ENCODE results near the gene OR2A1.
"Not testable (repeated sequence)": the region's sequence is repeated elsewhere in the genome, so short reads cannot be mapped to it uniquely, and the experiment has no call there.

OR2A1 gene

GRCh38 chr7:144325868-144326267, 13.6 kb downstream of the OR2A1 start:
- not testable (repeated sequence) for DNase-seq

- DNase-seq: not testable (repeated sequence)
Measured at GRCh38 chr7:144330044-144330443, 17.8 kb downstream of the OR2A1 start.

DNA sequence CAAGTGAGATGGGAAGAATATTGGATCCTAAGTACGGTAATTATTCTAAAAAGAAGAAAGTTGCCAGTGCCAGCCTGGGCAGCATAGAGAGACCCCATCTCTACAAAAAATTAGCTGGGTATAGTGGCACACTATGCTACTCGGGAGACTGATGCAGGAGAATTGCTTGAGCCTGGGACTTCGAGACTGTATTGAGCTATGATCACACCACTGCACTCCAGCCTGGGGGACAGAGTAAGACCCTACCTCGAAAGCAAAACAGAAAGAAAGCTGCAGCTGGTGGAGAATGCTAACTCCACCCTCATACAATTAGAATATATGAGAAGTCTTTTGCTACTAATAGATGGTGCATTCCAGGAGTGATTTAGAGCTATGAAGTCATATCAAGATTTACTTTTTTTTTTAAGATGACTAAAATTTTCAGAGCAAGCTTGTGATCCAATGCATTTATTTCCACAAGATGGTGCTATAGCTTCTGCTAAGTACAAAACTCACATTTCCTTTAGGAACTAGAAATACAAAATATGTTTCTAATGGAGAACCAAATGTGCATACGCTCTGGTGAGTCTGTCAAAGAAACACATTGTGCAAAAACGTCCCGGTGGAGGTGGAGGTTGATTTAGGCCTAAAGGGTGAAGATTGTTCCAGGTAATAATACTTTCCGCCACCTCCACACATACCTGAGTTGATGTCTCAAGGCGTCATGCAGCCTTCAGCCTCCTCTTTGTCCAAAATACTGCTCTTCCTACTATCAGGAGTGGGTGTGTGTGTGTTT, 19.2 kb downstream of the OR2A1 start:
- not testable (repeated sequence) for DNase-seq

DNA sequence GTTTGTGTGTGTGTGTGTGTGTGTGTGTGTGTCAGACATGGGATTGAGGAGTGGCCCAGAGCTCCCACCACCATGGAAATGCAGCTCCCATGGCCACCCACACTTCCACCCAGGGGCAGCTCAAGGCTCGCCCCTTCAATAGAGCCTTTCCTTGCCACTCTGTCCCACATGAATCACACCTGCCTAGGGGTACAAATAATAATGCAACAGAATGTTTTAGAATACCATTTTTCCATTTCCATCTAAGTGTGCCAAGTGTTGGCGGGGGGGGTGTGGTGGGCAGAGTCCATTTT, 19.7 kb downstream of the OR2A1 start:
- not testable (repeated sequence) for DNase-seq

DNA sequence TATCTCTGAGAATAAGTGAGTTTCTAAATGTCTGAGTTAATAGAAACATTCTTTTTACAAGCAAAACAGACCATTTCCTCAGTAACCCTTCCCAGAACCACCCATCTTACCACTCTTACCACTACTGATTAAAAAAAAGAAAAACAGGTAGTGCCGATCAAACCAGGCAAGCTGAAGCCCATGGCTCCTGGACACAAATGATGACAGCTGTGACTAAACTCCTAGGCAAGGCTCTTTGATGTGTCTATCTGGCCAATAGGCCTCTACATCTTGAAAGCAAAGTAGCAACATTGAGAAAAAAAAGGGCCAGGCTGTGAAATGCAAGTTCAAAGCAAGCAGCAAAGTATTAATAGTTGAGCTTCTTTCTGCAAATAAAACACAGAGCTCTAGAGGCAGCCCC, 36.4 kb downstream of the OR2A1 start:
- DNase-seq: not testable (repeated sequence)

GRCh38 chr7:144351667-144352066, 39.4 kb downstream of the OR2A1 start:
- DNase-seq: not testable (repeated sequence)

DNA sequence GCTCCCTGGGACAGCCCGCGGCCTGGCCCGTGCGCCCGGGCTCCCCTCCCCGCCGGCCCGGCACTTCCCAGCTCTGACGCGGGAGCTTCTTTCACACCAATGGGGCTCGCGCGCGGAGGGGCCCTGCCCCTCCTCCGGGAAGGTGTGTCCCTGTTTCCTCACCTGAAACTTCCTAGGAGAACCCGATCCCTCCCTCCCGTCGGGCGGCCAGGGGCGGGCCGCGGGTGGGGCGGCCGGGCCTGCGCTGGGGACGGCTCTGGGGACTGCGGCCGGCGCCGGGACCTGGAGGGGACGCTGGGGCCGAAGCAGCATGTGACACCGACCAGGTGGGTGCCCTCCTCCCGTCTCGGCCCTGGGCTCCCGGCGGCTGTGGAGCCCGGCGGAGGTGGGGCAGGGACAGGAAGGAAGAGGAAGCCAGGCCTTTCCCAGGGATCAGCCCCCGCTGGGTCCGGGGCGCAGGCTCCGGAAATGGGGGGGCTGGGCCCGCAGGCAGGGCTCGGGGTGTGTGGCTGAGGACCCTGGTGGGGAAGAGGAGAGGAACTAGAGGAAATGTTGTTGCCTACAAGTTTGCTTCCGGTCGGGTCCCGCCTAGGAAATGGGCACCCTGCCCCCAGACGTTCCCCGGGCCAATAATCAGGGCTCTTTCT, 43.1 kb downstream of the OR2A1 start, which contains the start of gene ARHGEF5:
Gene ARHGEF5 (plus strand): TSS at position 227 of the 647 bp plus-strand sequence. CDS start 7,268 bp downstream, outside the sequence.
- not testable (repeated sequence) for DNase-seq

GRCh38 chr7:144356185-144356584, 44.0 kb downstream of the OR2A1 start:
- not testable (repeated sequence) for DNase-seq

GRCh38 chr7:144356860-144357259, 44.6 kb downstream of the OR2A1 start:
- not testable (repeated sequence) for DNase-seq

DNA sequence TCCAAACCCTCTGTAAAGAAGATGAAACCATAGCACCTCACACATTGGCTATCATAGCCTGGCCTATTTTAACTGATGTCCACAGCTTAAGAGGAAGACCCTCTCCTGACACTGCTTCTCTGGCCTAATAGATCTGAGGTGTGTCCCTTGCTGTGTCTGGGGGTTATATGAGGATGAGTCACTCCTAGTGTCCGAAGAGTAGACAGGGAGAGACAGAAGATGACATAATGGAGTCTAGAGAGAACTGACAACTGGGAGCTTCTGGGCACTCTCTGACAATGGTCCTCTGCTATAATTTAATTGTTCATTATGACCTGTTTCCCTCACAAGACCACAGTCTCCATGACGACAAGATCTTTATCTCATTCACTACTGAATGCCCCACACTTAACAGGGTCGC, 49.8 kb downstream of the OR2A1 start:
- not testable (repeated sequence) for DNase-seq

GRCh38 chr7:144365523-144365922, 53.3 kb downstream of the OR2A1 start:
- not testable (repeated sequence) for DNase-seq

DNA sequence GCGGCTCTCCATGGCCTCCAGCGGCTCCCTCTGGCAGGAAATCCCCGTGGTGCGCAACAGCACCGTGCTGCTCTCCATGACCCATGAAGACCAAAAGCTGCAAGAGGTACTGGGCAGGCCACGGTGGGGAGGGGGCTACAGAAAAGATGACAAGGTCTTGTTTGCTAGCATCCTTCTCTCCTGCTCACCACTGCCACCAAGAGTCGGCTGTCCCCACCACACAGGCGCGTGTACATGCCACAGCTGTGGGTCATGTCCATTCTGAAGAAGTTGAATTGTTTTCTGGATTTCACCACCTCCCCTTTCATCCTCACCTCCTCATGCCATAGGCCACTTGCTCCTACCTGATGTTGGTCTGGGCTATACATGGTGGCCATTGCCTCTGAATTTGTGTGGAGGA, 55.0 kb downstream of the OR2A1 start:
- not testable (repeated sequence) for DNase-seq

DNA sequence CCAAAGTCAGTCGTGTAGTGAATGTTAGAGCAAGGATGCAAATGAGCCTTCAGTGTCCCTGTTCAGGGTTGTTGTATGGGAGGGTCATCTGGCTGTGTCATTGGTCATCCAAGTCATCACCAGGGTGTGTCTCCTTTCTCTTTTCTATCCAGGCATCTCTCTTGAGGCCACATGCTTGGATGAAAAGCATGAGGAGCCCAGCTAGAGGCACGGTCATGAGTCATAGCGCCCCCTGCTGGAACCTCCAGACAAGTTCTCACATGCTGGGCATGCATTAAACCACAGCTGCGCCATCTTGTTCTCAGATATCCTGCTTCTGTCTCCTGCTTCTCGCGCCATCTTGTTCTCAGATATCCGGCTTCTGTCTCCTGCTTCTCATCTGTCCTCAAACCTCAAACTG, 57.0 kb downstream of the OR2A1 start:
- not testable (repeated sequence) for DNase-seq

Measured in HCEC 1CT (cell line).